K562 (cell line): ENCODE results near the gene SYMPK.

Experiments used
- ATF7 ChIP-seq: fragments of 450-650 bp; IDR thresholded peaks from 2 replicates; pipeline ENCODE4 v1.7.1; 2014; ENCODE audit warnings: mild to moderate bottlenecking, moderate library complexity
- C11orf30 ChIP-seq: fragments of 450-650 bp; IDR thresholded peaks from 2 replicates; pipeline ENCODE4 v1.6.1; 2016; ENCODE audit warnings: low read depth, mild to moderate bottlenecking
- EGR1 ChIP-seq: fragments of 450-650 bp; conservative IDR thresholded peaks from 2 replicates; pipeline ENCODE4 v1.6.1; 2017; ENCODE audit warnings: mild to moderate bottlenecking
- IRF1 ChIP-seq: sonication (generic); formaldehyde crosslinking; IDR thresholded peaks from 2 replicates; pipeline ENCODE4 v1.8.0; 2022; ENCODE audit warnings: missing genetic modification reagents, mild to moderate bottlenecking, borderline replicate concordance
- JUNB ChIP-seq: fragments of 450-650 bp; formaldehyde crosslinking; conservative IDR thresholded peaks from 2 replicates; pipeline ENCODE4 v1.4.0; 2020; ENCODE audit warnings: mild to moderate bottlenecking
- KDM1A ChIP-seq, 2 experiments: fragments of 450-650 bp; IDR thresholded peaks; 2 replicates each; pipeline ENCODE4 v1.6.1; 2016; ENCODE audit warnings: mild to moderate bottlenecking in 2 of 2
- KLF16 ChIP-seq: IDR thresholded peaks from 2 replicates; pipeline ENCODE4 v1.6.1; 2016; ENCODE audit warnings: antibody characterized with exemption
- MYNN ChIP-seq, 2 experiments: sonication (generic); formaldehyde crosslinking in 1 of 2; IDR thresholded peaks; 2 replicates each; pipeline versions ENCODE4 v1.5.0 to v1.6.1; 2016 to 2020; ENCODE audit warnings: antibody characterized with exemption in 1 of 2, missing genetic modification reagents in 1 of 2
- PCBP1 ChIP-seq: fragments of 200-400 bp; formaldehyde crosslinking; IDR thresholded peaks from 2 replicates; pipeline ENCODE4 v1.6.1; 2018; ENCODE audit warnings: mild to moderate bottlenecking, low read depth, low read length; ENCODE audit not compliant: poor library complexity, severe bottlenecking
- SMARCB1 ChIP-seq: IDR thresholded peaks from 2 replicates; pipeline ENCODE4 v1.6.1; 2011; ENCODE audit warnings: improper control_type of control experiment, low read depth; ENCODE audit not compliant: insufficient read length
- ZBTB7A ChIP-seq: IDR thresholded peaks from 2 replicates; pipeline ENCODE4 v1.6.1; 2011; ENCODE audit warnings: low read depth, mild to moderate bottlenecking, low read length, moderate library complexity, borderline replicate concordance; ENCODE audit not compliant: control insufficient read depth

GRCh38 chr19:45873219-45873772 is 10.3 kb upstream of the SYMPK start:
- TF ChIP-seq PCBP1 (no peak), JUNB (CRISPR knock-in tag) (no peak), KLF16 (no peak), C11orf30 (no peak), ATF7 (no peak), ZBTB7A (no peak), IRF1 (CRISPR knock-in tag) (no peak), MYNN (IDR thresholded peaks at IDR 0.05) (no peak), MYNN (CRISPR knock-in tag; IDR thresholded peaks at IDR 0.05) (no peak), EGR1 (no peak), KDM1A (IDR thresholded peaks at IDR 0.05) (no peak), SMARCB1 (no peak)
